ENCODE results near the gene UFD1. TPM values are rescaled to one million over a fixed set of nuclear protein-coding genes. Genes with fewer than 3 reads are reported as not detected.

UFD1 gene
- total and polyA plus RNA-seq, 9 of the 15 experiments (the other 6 are each of a cell fraction or from before 2014, with no cell fraction given), result 238 to 645 (median 363) TPM

DNA sequence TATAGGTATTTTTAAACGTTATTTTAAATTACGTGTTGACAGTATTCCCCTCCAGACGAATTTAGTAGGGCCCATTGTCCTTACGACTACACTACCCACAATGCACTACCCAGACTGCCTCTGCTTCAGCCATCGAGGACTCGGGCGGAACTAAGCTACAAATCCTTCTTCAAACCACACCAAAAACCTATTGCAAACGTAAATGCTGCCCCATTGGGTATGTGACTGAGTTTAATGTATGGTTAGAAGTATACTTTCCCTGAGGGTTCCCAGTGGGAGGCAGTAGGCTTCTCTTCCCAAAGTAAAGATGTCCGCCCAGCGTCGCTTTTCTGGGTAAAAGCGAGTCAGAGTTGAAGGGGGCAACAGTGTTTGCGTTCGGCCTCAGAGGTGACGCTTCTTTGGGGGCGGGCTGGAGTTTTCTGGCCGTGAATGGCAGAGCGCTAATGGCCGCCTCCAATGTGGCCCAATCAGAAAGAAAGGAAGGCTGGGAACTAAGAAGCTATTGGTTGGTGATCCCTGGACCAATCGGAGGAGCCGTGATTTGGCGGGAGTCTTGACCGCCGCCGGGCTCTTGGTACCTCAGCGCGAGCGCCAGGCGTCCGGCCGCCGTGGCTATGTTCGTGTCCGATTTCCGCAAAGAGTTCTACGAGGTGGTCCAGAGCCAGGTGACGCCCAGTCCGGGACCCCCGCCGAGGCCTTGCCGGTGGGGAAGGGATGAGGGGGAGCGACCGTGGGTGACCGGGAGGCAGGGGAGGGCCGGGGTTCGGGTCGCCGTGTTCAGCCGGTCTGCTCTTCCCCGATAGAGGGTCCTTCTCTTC lies 571 bp upstream of the UFD1 start, which contains the start of gene CDC45 (continued):
- TF ChIP-seq, protein P1, sequence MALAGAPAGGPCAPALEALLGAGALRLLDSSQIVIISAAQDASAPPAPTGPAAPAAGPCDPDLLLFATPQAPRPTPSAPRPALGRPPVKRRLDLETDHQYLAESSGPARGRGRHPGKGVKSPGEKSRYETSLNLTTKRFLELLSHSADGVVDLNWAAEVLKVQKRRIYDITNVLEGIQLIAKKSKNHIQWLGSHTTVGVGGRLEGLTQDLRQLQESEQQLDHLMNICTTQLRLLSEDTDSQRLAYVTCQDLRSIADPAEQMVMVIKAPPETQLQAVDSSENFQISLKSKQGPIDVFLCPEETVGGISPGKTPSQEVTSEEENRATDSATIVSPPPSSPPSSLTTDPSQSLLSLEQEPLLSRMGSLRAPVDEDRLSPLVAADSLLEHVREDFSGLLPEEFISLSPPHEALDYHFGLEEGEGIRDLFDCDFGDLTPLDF (CRISPR knock-in tag; IDR thresholded peaks at IDR 0.05), result peak; percentile 99
- TF ChIP-seq ETV6 (IDR thresholded peaks at IDR 0.05; ENCODE audit: borderline replicate concordance in 1 of 2, low read depth in 2 of 2, low read length in 1 of 2) (no peak), ETV6 (CRISPR knock-in tag; IDR thresholded peaks at IDR 0.05; ENCODE audit: borderline replicate concordance) (no peak), TSC22D4 (tag; IDR thresholded peaks at IDR 0.05) (no peak), MCM3 (IDR thresholded peaks at IDR 0.05) (no peak), CBFA2T3 (IDR thresholded peaks at IDR 0.05) (no peak), KLF13 (tag; IDR thresholded peaks at IDR 0.05; ENCODE audit: borderline replicate concordance, low read depth) (peak; percentile 88), JUN (IDR thresholded peaks at IDR 0.05; ENCODE audit: borderline replicate concordance, low read depth, low read length) (peak; percentile 63), JUN (CRISPR knock-in tag; IDR thresholded peaks at IDR 0.05; ENCODE audit: borderline replicate concordance) (no peak), JUNB (CRISPR knock-in tag; conservative IDR thresholded peaks at IDR 0.05) (peak; percentile 52; the same call in 1 of the 2 replicates), ZNF124 (CRISPR knock-in tag; IDR thresholded peaks at IDR 0.05) (no peak), ZNF354B (CRISPR knock-in tag; IDR thresholded peaks at IDR 0.05) (peak; percentile 87), EHMT2 (IDR thresholded peaks at IDR 0.05) (no peak), ZNF586 (CRISPR knock-in tag; conservative IDR thresholded peaks at IDR 0.05) (peak; percentile 72; the same call in 1 of the 2 replicates), MCM7 (IDR thresholded peaks at IDR 0.05) (no peak), CEBPB (tag; IDR thresholded peaks at IDR 0.05) (no peak), ZNF239 (CRISPR knock-in tag; IDR thresholded peaks at IDR 0.05) (peak; percentile 90), ZNF584 (CRISPR knock-in tag; IDR thresholded peaks at IDR 0.05; ENCODE audit: low read depth) (no peak), FOXK1 (CRISPR knock-in tag; IDR thresholded peaks at IDR 0.05; ENCODE audit: borderline replicate concordance) (no peak), NFIC (IDR thresholded peaks at IDR 0.05) (no peak), MTF1 (CRISPR knock-in tag; IDR thresholded peaks at IDR 0.05; ENCODE audit: borderline replicate concordance) (no peak), SUPT5H (IDR thresholded peaks at IDR 0.05) (no peak), MEIS2 (IDR thresholded peaks at IDR 0.05; ENCODE audit: partially characterized antibody) (no peak), CHD1 (IDR thresholded peaks at IDR 0.05; ENCODE audit: low read length) (peak; percentile 94), TOE1 (IDR thresholded peaks at IDR 0.05; ENCODE audit: borderline replicate concordance) (no peak), TOE1 (CRISPR knock-in tag; IDR thresholded peaks at IDR 0.05; ENCODE audit: borderline replicate concordance, low read depth) (no peak)
